GM21576 (cell line): ENCODE data around the gene MSRB2.

Experiments used
- ATAC-seq: cut with Tn5 transposase; IDR thresholded peaks from one replicate; pipeline ENCODE4 v1.9.1; 2021; ENCODE audit warnings: mild to moderate bottlenecking, moderate library complexity; ENCODE audit not compliant: unreplicated experiment

The MSRB2 gene

GRCh38 chr10:23110722-23111516 lies 15.5 kb downstream of the MSRB2 start:
- no peak for ATAC-seq

- no peak for ATAC-seq
These were observed 16.3 kb downstream of the MSRB2 start for GRCh38 chr10:23111517-23112286.

- no peak for ATAC-seq
These were observed 19.0 kb downstream of the MSRB2 start for GRCh38 chr10:23114228-23114850.

GRCh38 chr10:23116486-23117205 lies 21.3 kb downstream of the MSRB2 start:
- no peak for ATAC-seq

GRCh38 chr10:23120001-23120934 lies 24.9 kb downstream of the MSRB2 start:
- no peak for ATAC-seq

GRCh38 chr10:23121135-23121534 lies 25.8 kb downstream of the MSRB2 start:
- ATAC-seq, result no peak

GRCh38 chr10:23136462-23136861 lies 41.1 kb downstream of the MSRB2 start:
- ATAC-seq, result no peak

GRCh38 chr10:23139677-23140076 lies 44.3 kb downstream of the MSRB2 start:
- ATAC-seq, result no peak

GRCh38 chr10:23141995-23142394 lies 46.6 kb downstream of the MSRB2 start:
- ATAC-seq, result no peak

GRCh38 chr10:23146258-23146657 lies 50.9 kb downstream of the MSRB2 start:
- ATAC-seq, result no peak

- ATAC-seq, result no peak
These were observed 51.7 kb downstream of the MSRB2 start for GRCh38 chr10:23147035-23147434.

GRCh38 chr10:23148214-23148613 lies 52.8 kb downstream of the MSRB2 start:
- no peak for ATAC-seq

- ATAC-seq, result no peak
These were observed 54.7 kb downstream of the MSRB2 start for GRCh38 chr10:23150091-23150490.

- no peak for ATAC-seq
These were observed 55.2 kb downstream of the MSRB2 start for GRCh38 chr10:23150610-23151009.

GRCh38 chr10:23151071-23151470 lies 55.7 kb downstream of the MSRB2 start:
- no peak for ATAC-seq

GRCh38 chr10:23155169-23155568 lies 59.8 kb downstream of the MSRB2 start:
- ATAC-seq, result no peak

- no peak for ATAC-seq
These were observed 61.2 kb downstream of the MSRB2 start for GRCh38 chr10:23156447-23157150.

GRCh38 chr10:23157239-23157681 lies 61.9 kb downstream of the MSRB2 start:
- ATAC-seq, result peak; percentile 60

- peak; percentile 55 for ATAC-seq
These were observed 62.5 kb downstream of the MSRB2 start for GRCh38 chr10:23157691-23158369.
